ENCODE results near the gene STARD5. TPM values are rescaled to one million over a fixed set of nuclear protein-coding genes. Genes with fewer than 3 reads are reported as not detected.

The STARD5 gene
- total RNA-seq, 2 donors from 2014 or later: 7.3 to 14.9 TPM

DNA sequence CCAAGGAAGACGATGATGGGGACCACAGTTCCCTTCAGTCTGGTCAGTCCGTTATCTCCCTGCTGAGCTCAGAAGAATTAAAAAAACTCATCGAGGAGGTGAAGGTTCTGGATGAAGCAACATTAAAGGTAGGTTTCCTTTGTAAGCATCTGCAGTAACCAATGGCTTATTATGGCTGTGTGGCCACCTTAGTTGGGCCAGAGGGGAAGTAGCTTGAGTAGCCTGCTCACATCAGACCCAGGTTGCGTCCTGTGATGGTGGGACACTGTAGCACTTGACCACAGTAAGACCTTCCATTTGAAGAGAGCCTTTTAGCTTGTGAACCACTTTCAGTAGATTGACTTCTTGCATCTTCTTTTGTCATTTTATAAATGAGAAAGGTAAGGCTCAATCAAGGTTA is 22.6 kb downstream of the STARD5 start:
- no peak for ATAC-seq (ENCODE audit: insufficient number of reproducible peaks, low FRiP score, low read depth)
- TF ChIP-seq CTCF (IDR thresholded peaks at IDR 0.05): no peak
- Histone ChIP-seq H3K4me3 (no peak overlapping the region), H3K4me1 (ENCODE audit: control insufficient read depth in 1 of 2, low read depth in 2 of 2) (peaks cover 7 to 11% of the 10 kb centered on the region in 2 donors), H3K27ac (no peak overlapping the region), H3K9me3 (no peaks in the 10 kb centered on the region), H3K27me3 (replicated peaks; ENCODE audit: insufficient read depth) (no peaks in the 10 kb centered on the region), H3K36me3 (no peaks in the 10 kb centered on the region)
- no peak for DNase-seq (ENCODE audit: low spot score)

DNA sequence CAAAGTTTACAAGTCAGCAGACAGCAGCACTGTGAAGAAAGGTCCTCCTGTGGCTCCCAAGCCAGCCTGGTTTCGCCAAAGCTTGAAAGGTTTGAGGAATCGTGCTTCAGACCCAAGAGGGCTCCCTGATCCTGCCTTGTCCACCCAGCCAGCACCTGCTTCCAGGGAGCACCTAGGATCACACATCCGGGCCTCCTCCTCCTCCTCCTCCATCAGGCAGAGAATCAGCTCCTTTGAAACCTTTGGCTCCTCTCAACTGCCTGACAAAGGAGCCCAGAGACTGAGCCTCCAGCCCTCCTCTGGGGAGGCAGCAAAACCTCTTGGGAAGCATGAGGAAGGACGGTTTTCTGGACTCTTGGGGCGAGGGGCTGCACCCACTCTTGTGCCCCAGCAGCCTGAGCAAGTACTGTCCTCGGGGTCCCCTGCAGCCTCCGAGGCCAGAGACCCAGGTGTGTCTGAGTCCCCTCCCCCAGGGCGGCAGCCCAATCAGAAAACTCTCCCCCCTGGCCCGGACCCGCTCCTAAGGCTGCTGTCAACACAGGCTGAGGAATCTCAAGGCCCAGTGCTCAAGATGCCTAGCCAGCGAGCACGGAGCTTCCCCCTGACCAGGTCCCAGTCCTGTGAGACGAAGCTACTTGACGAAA is 24.2 kb downstream of the STARD5 start:
- no peak for TF ChIP-seq CTCF (IDR thresholded peaks at IDR 0.05)
- H3K36me3 ChIP-seq: no peaks in the 10 kb centered on the region
- H3K27ac ChIP-seq: no peak overlapping the region
- peak overlapping the region; percentile 56 for H3K4me3 ChIP-seq
- H3K4me1 ChIP-seq (ENCODE audit: control insufficient read depth in 1 of 2, low read depth in 2 of 2): peaks cover 7 to 15% of the 10 kb centered on the region in 2 donors
- no peaks in the 10 kb centered on the region for H3K9me3 ChIP-seq
- no peaks in the 10 kb centered on the region for H3K27me3 ChIP-seq (replicated peaks; ENCODE audit: insufficient read depth)
- DNase-seq (ENCODE audit: low spot score) (no peak), ATAC-seq (ENCODE audit: insufficient number of reproducible peaks, low FRiP score, low read depth) (no peak)

- no peak for TF ChIP-seq CTCF (IDR thresholded peaks at IDR 0.05)
- Histone ChIP-seq H3K9me3 (no peaks in the 10 kb centered on the region), H3K27ac (no peak overlapping the region), H3K4me1 (ENCODE audit: control insufficient read depth in 1 of 2, low read depth in 2 of 2) (peaks cover 7 to 15% of the 10 kb centered on the region in 2 donors), H3K4me3 (peak overlapping the region; percentile 56), H3K27me3 (replicated peaks; ENCODE audit: insufficient read depth) (no peaks in the 10 kb centered on the region), H3K36me3 (no peaks in the 10 kb centered on the region)
- no peak for ATAC-seq (ENCODE audit: insufficient number of reproducible peaks, low FRiP score, low read depth)
- no peak for DNase-seq (ENCODE audit: low spot score)
Observed at GRCh38 chr15:81299156-81299555, 24.8 kb downstream of the STARD5 start.

- no peaks in the 10 kb centered on the region for H3K27me3 ChIP-seq (replicated peaks; ENCODE audit: insufficient read depth)
- DNase-seq (ENCODE audit: low spot score) (no peak), ATAC-seq (ENCODE audit: insufficient number of reproducible peaks, low FRiP score, low read depth) (no peak)
- H3K4me1 ChIP-seq (ENCODE audit: control insufficient read depth in 1 of 2, low read depth in 2 of 2): peaks cover 7 to 15% of the 10 kb centered on the region in 2 donors
- peak overlapping the region; percentile 56 for H3K4me3 ChIP-seq
- no peaks in the 10 kb centered on the region for H3K9me3 ChIP-seq
- no peaks in the 10 kb centered on the region for H3K36me3 ChIP-seq
- no peak overlapping the region for H3K27ac ChIP-seq
- no peak for TF ChIP-seq CTCF (IDR thresholded peaks at IDR 0.05)
Observed at GRCh38 chr15:81298611-81299010, 25.3 kb downstream of the STARD5 start.

DNA sequence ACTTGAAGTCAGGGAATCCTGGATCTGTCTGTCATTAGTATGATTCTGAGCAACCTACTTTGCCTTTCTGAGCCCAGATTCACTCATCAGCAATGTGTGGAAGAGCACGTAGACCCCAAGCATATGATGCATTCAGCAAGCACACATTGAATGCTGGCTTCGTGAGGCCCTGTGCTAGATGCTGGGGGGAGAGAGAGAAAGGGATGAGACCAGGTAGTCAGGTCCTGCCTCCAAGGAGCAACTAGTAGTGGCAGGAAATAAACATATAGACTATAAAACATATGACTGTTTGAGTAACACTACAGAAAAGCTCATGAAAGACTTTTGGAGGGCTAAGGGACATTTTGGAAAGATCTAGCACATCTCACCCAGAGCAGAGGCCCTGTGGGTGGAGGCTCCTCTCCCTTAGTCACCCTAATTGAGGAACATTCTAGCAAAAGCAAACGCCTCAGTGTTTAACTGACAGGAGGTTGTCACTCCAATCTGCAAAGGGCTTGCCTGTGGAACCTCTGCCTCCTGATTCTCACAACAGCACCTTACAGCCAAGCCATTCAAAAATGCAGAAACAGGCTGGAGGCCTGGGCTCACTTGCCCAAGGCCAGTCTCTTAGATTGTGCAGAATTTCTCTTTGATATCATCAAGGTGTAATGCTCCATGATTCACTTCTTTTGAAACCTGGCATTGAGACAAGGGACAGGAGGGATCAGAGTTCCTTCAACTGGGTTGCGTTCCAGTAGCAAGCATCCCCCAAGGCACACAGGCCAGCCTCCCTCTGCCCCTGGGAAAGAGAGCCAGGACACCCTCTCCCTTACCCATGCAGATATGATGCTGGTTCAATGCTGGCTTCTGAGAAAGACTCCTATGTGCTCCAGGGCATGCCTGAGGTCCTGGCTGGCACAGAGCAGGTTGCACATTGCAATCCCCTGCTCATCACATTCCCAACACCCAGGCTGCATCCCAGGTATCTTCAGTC is 26.1 kb downstream of the STARD5 start:
- H3K4me1 ChIP-seq (ENCODE audit: control insufficient read depth in 1 of 2, low read depth in 2 of 2): peaks cover 3 to 15% of the 10 kb centered on the region in 2 donors
- DNase-seq (ENCODE audit: low spot score) (no peak), ATAC-seq (ENCODE audit: insufficient number of reproducible peaks, low FRiP score, low read depth) (no peak)
- TF ChIP-seq CTCF (IDR thresholded peaks at IDR 0.05): no peak
- peak overlapping the region in 1 of 2 donors; percentile 7 for H3K27ac ChIP-seq
- peak overlapping the region; percentile 56 for H3K4me3 ChIP-seq
- no peaks in the 10 kb centered on the region for H3K27me3 ChIP-seq (replicated peaks; ENCODE audit: insufficient read depth)
- no peaks in the 10 kb centered on the region for H3K9me3 ChIP-seq
- H3K36me3 ChIP-seq: no peaks in the 10 kb centered on the region

All from thoracic aorta (tissue), 2 donors.